OCI-LY7 (cell line): ENCODE data around the gene RPUSD1. TPM values are rescaled to one million over a fixed set of nuclear protein-coding genes. Genes with fewer than 3 reads are reported as not detected.
"Not testable (repeated sequence)": the region's sequence is repeated elsewhere in the genome, so short reads cannot be mapped to it uniquely, and the experiment has no call there.

Experiments used
- Bru-seq: library from RNA; stranded (reverse); fragments of 400-500 nt; gene quantifications from one replicate; lab custom pipeline; 2021; lab: Mats Ljungman, UMichigan
- BruChase-seq, 2 experiments: library from RNA; stranded (reverse); fragments of 400-500 nt; gene quantifications; one replicate each; lab custom pipeline; 2021; lab: Mats Ljungman, UMichigan
- BruUV-seq: library from RNA; stranded (reverse); fragments of 400-500 nt; replicated peaks from 2 replicates; lab custom pipeline; 2021; lab: Mats Ljungman, UMichigan
- CTCF ChIA-PET: fragments of 300-600 bp; sonication (Branson Sonifier 250); formaldehyde crosslinking; loops from one replicate; lab custom pipeline; 2022; ENCODE audit warnings: antibody characterized with exemption; ENCODE audit not compliant: unreplicated experiment; lab: Charles Lee
- POLR2A ChIA-PET: fragments of 300-600 bp; sonication (Branson Sonifier 250); formaldehyde crosslinking; loops from one replicate; lab custom pipeline; 2022; ENCODE audit warnings: antibody characterized with exemption; lab: Charles Lee
- DNase-seq: peaks from one replicate; pipeline ENCODE4 v3.0.0-alpha.2; 2015; ENCODE audit warnings: low spot score
- H2AFZ ChIP-seq: fragments of 200-600 bp; sonication (generic), shearing (Covaris generic); 2 replicates; pipeline ENCODE4 v1.6.1; 2014; ENCODE audit warnings: mild to moderate bottlenecking, antibody characterized with exemption, low read length, moderate library complexity
- H3K27ac ChIP-seq: fragments of 200-600 bp; sonication (generic); 2 replicates; pipeline ENCODE4 v1.5.1; 2014; ENCODE audit warnings: mixed run types, low read depth, mild to moderate bottlenecking, moderate library complexity, low read length, inconsistent platforms; ENCODE audit not compliant: poor library complexity, severe bottlenecking
- H3K36me3 ChIP-seq: fragments of 200-600 bp; sonication (generic); 2 replicates; pipeline ENCODE4 v1.6.1; 2014; ENCODE audit warnings: mild to moderate bottlenecking, antibody characterized with exemption, low read length, moderate library complexity, mixed read lengths; ENCODE audit not compliant: insufficient read depth
- H3K4me1 ChIP-seq: fragments of 200-600 bp; sonication (generic); 2 replicates; pipeline ENCODE4 v1.5.1; 2014; ENCODE audit warnings: mild to moderate bottlenecking, low read length; ENCODE audit not compliant: insufficient read depth, poor library complexity, severe bottlenecking
- H3K4me2 ChIP-seq: fragments of 200-600 bp; sonication (generic); 2 replicates; pipeline ENCODE4 v1.6.1; 2014; ENCODE audit warnings: mild to moderate bottlenecking, low read length
- H3K4me3 ChIP-seq: fragments of 200-600 bp; sonication (generic); 2 replicates; pipeline ENCODE4 v1.5.1; 2014; ENCODE audit warnings: mild to moderate bottlenecking, low read depth, low read length; ENCODE audit not compliant: poor library complexity, severe bottlenecking
- H3K79me2 ChIP-seq: fragments of 200-600 bp; sonication (generic); 2 replicates; pipeline ENCODE4 v1.6.1; 2016; ENCODE audit warnings: low read depth, mild to moderate bottlenecking, low read length, moderate library complexity, mixed read lengths; ENCODE audit not compliant: insufficient read depth
- H3K9me2 ChIP-seq: fragments of 200-600 bp; sonication (generic); 2 replicates; pipeline ENCODE4 v1.6.1; 2016; ENCODE audit warnings: mild to moderate bottlenecking, low read length, mixed read lengths; ENCODE audit not compliant: insufficient read depth
- H3K9me3 ChIP-seq: fragments of 200-600 bp; sonication (generic); 2 replicates; pipeline ENCODE4 v1.6.1; 2014; ENCODE audit warnings: mild to moderate bottlenecking, mixed run types, low read length, mixed read lengths
- H4K20me1 ChIP-seq: fragments of 200-600 bp; sonication (generic); 2 replicates; pipeline ENCODE4 v1.6.1; 2014; ENCODE audit warnings: mild to moderate bottlenecking, antibody characterized with exemption, low read length, moderate library complexity, mixed read lengths; ENCODE audit not compliant: insufficient read depth
- EZH2phosphoT487 ChIP-seq: fragments of 200-600 bp; sonication (generic); IDR thresholded peaks from 2 replicates; pipeline ENCODE4 v1.6.1; 2018; ENCODE audit warnings: low read depth, borderline replicate concordance, mild to moderate bottlenecking, mixed run types, antibody characterized with exemption, low read length, moderate library complexity, mixed read lengths
- intact Hi-C: fragments of 100-400 bp; cut with micrococcal nuclease; formaldehyde crosslinking; loops from one replicate; pipeline ENCODE4 v1.10.0; 2022; ENCODE audit not compliant: unreplicated experiment
- long read RNA-seq: library from polyadenylated mRNA; stranded (forward); transcript quantifications from one replicate; pipeline ENCODE4 v2.0.0, GENCODE V29; 2022
- total RNA-seq, 2 experiments: library from RNA; depleted of rRNA in 1 of 2; stranded (reverse); fragments of >200 nt in 1 of 2; shearing (Covaris generic) in 1 of 2; gene quantifications; 2 replicates each; pipeline ENCODE4 v1.2.3, GENCODE V29; 2014 to 2022
- TF ChIP-seq, protein P1 (sequence below): fragments of 200-600 bp; sonication (generic); conservative IDR thresholded peaks from 2 replicates; pipeline ENCODE4 v1.5.1; 2014; ENCODE audit warnings: mild to moderate bottlenecking, antibody characterized with exemption, low read length, moderate library complexity, mixed read lengths

The RPUSD1 gene, protein sequence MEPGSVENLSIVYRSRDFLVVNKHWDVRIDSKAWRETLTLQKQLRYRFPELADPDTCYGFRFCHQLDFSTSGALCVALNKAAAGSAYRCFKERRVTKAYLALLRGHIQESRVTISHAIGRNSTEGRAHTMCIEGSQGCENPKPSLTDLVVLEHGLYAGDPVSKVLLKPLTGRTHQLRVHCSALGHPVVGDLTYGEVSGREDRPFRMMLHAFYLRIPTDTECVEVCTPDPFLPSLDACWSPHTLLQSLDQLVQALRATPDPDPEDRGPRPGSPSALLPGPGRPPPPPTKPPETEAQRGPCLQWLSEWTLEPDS
- total RNA-seq (2014; rRNA removed; shearing (Covaris generic)) (51.4 and 64.1 TPM in 2 replicates), total RNA-seq (2022) (42.1 and 48.6 TPM in 2 replicates), Bru-seq, nascent RNA (percentile 53 among the genes with signal in this experiment), BruChase-seq, experiment 1, labeled RNA remaining after a 6-hour chase (percentile 60 among the genes with signal in this experiment), BruChase-seq, experiment 2, labeled RNA remaining after a 2-hour chase (percentile 68 among the genes with signal in this experiment)
- long read RNA-seq, transcript RPUSD1-208 (5 exons, 1,835 nt) = minor isoform, 5 of 86 reads
- long read RNA-seq, transcript RPUSD1-201 (6 exons, 2,050 nt) = major isoform, 40 of 86 reads
- long read RNA-seq, partial matches to known transcripts = 15 of 86 reads
- long read RNA-seq, other reads (novel, unspliced or antisense) = 18 of 86 reads

DNA sequence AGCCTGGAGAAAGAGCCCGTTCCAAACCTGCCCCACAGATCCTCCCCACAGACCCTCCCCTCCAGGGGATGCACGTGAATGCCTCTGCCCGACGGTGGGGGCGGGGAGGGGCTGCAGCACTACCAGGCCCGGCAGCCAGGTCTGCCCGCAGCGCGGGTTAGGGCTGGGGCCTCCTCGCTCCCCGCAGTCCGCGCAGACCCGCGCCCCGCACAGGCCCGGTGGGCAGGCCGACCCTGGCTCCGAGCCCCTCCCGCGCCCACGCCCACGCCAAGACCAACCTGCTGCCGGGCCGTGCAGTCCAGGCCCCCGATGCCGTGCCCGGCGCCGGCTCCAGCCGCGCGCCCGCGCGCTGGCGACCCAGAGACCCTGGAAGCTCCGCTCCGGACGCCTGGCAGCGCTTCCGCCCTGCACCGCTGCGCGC is at the start of gene RPUSD1:
Gene RPUSD1, minus strand, starts transcription at position 404 of the 421 bp plus-strand sequence. CDS start 644 bp downstream, outside the sequence.
- no peak for TF ChIP-seq EZH2phosphoT487
- TF ChIP-seq, protein P1, sequence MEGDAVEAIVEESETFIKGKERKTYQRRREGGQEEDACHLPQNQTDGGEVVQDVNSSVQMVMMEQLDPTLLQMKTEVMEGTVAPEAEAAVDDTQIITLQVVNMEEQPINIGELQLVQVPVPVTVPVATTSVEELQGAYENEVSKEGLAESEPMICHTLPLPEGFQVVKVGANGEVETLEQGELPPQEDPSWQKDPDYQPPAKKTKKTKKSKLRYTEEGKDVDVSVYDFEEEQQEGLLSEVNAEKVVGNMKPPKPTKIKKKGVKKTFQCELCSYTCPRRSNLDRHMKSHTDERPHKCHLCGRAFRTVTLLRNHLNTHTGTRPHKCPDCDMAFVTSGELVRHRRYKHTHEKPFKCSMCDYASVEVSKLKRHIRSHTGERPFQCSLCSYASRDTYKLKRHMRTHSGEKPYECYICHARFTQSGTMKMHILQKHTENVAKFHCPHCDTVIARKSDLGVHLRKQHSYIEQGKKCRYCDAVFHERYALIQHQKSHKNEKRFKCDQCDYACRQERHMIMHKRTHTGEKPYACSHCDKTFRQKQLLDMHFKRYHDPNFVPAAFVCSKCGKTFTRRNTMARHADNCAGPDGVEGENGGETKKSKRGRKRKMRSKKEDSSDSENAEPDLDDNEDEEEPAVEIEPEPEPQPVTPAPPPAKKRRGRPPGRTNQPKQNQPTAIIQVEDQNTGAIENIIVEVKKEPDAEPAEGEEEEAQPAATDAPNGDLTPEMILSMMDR = no peak
- no peak for DNase-seq
- H3K9me2 ChIP-seq = no peaks in the 10 kb centered on the region
- peaks cover 57% of the 10 kb centered on the region for H3K36me3 ChIP-seq
- peaks cover 30% of the 10 kb centered on the region for H3K79me2 ChIP-seq
- H3K4me1 ChIP-seq = peaks cover 17% of the 10 kb centered on the region
- ChIA-PET POLR2A (interaction anchor here (1.2 to 1.3 kb wide), 2 partner anchors 66 to 73 kb away, joined by 3 to 5 read pairs; partner anchors contain the start of gene METRN), CTCF (interaction anchor here (1.0 kb wide), 1 partner anchor 72 kb away, joined by 4 read pairs; no protein-coding TSS in a partner anchor)
- H4K20me1 ChIP-seq = 0 out of 2 replicates have a peak, but pooled peaks cover 4% of the 10 kb centered on the region
- H3K4me3 ChIP-seq = peak within 1 kb of the TSS; percentile 100
- BruUV-seq = no TSS peak
- peak within 1 kb of the TSS; percentile 52; the same call in 1 of the 2 replicates for H2AFZ ChIP-seq
- H3K27ac ChIP-seq = peak within 1 kb of the TSS; percentile 33
- intact Hi-C loops = loop anchor here (5.0 kb wide), 1 partner anchor 41 kb away; no protein-coding TSS in a partner anchor
- peak within 1 kb of the TSS; percentile 95 for H3K4me2 ChIP-seq
- no peaks in the 10 kb centered on the region for H3K9me3 ChIP-seq

- CTCF ChIA-PET, POLR2A ChIA-PET, H4K20me1 ChIP-seq, intact Hi-C loops, H3K9me3 ChIP-seq, H2AFZ ChIP-seq, H3K36me3 ChIP-seq, H3K4me3 ChIP-seq, H3K9me2 ChIP-seq, H3K4me1 ChIP-seq, H3K79me2 ChIP-seq, H3K4me2 ChIP-seq, H3K27ac ChIP-seq, BruUV-seq, DNase-seq: not testable (repeated sequence)
Measured at GRCh38 chr16:836822-837221, 48.6 kb upstream of the RPUSD1 start.

GRCh38 chr16:836221-836620 is 48.0 kb upstream of the RPUSD1 start:
- Histone ChIP-seq H3K79me2 (no peaks in the 10 kb centered on the region), H4K20me1 (no peaks in the 10 kb centered on the region), H3K9me2 (no peaks in the 10 kb centered on the region), H3K4me1 (no peaks in the 10 kb centered on the region), H3K27ac (no peak overlapping the region), H3K4me3 (no peak overlapping the region), H3K9me3 (peaks cover 8% of the 10 kb centered on the region), H3K36me3 (no peaks in the 10 kb centered on the region), H2AFZ (no peak overlapping the region), H3K4me2 (no peak overlapping the region)
- DNase-seq = no peak
- TF ChIP-seq, protein P1 = no peak
- no peak for TF ChIP-seq EZH2phosphoT487
- BruUV-seq = no TSS peak
- ChIA-PET POLR2A (no interaction called here), CTCF (no interaction called here)
- intact Hi-C loops = no loop called here
